ENCODE measurements around the gene HDAC4.

HDAC4 gene

GRCh38 chr2:239114119-239114581 is 286.7 kb downstream of the HDAC4 start:
- TF ChIP-seq ZBTB7A (IDR thresholded peaks at IDR 0.05; ENCODE audit: low read depth) (no peak), CEBPB (IDR thresholded peaks at IDR 0.05) (no peak), MAX (IDR thresholded peaks at IDR 0.05) (no peak), NFIC (IDR thresholded peaks at IDR 0.05) (no peak), REST (IDR thresholded peaks at IDR 0.05; ENCODE audit: low read depth) (no peak), YY1 (IDR thresholded peaks at IDR 0.05; ENCODE audit: low read depth) (no peak), RAD21 (IDR thresholded peaks at IDR 0.05; ENCODE audit: low read depth) (no peak), TEAD4 (IDR thresholded peaks at IDR 0.05) (no peak), EGR1 (IDR thresholded peaks at IDR 0.05) (no peak), CREB1 (IDR thresholded peaks at IDR 0.05; ENCODE audit: low read depth) (no peak), USF1 (IDR thresholded peaks at IDR 0.05) (no peak), TAF1 (IDR thresholded peaks at IDR 0.05; ENCODE audit: low read depth) (no peak), TCF12 (IDR thresholded peaks at IDR 0.05; ENCODE audit: low read depth) (no peak), FOXM1 (IDR thresholded peaks at IDR 0.05; ENCODE audit: borderline replicate concordance, low read depth) (no peak), EP300 (IDR thresholded peaks at IDR 0.05; ENCODE audit: borderline replicate concordance) (no peak)

- no peak for TF ChIP-seq TAF1 (IDR thresholded peaks at IDR 0.05; ENCODE audit: low read depth)
- no peak for TF ChIP-seq NFIC (IDR thresholded peaks at IDR 0.05)
- no peak for TF ChIP-seq EGR1 (IDR thresholded peaks at IDR 0.05)
- no peak for TF ChIP-seq YY1 (IDR thresholded peaks at IDR 0.05; ENCODE audit: low read depth)
- TF ChIP-seq TEAD4 (IDR thresholded peaks at IDR 0.05): no peak
- no peak for TF ChIP-seq RAD21 (IDR thresholded peaks at IDR 0.05; ENCODE audit: low read depth)
- TF ChIP-seq FOXM1 (IDR thresholded peaks at IDR 0.05; ENCODE audit: borderline replicate concordance, low read depth): no peak
- TF ChIP-seq CREB1 (IDR thresholded peaks at IDR 0.05; ENCODE audit: low read depth): no peak
- TF ChIP-seq USF1 (IDR thresholded peaks at IDR 0.05): no peak
- TF ChIP-seq REST (IDR thresholded peaks at IDR 0.05; ENCODE audit: low read depth): no peak
- no peak for TF ChIP-seq ZBTB7A (IDR thresholded peaks at IDR 0.05; ENCODE audit: low read depth)
- TF ChIP-seq CEBPB (IDR thresholded peaks at IDR 0.05): no peak
Observed at GRCh38 chr2:239113615-239114014, 287.2 kb downstream of the HDAC4 start.

- TF ChIP-seq CEBPB (IDR thresholded peaks at IDR 0.05): no peak
- TF ChIP-seq TEAD4 (IDR thresholded peaks at IDR 0.05): no peak
- no peak for TF ChIP-seq REST (IDR thresholded peaks at IDR 0.05; ENCODE audit: low read depth)
- no peak for TF ChIP-seq CREB1 (IDR thresholded peaks at IDR 0.05; ENCODE audit: low read depth)
- TF ChIP-seq EGR1 (IDR thresholded peaks at IDR 0.05): no peak
- TF ChIP-seq TAF1 (IDR thresholded peaks at IDR 0.05; ENCODE audit: low read depth): no peak
- no peak for TF ChIP-seq ZBTB7A (IDR thresholded peaks at IDR 0.05; ENCODE audit: low read depth)
- no peak for TF ChIP-seq TCF12 (IDR thresholded peaks at IDR 0.05; ENCODE audit: low read depth)
- no peak for TF ChIP-seq MAX (IDR thresholded peaks at IDR 0.05)
- no peak for TF ChIP-seq FOXM1 (IDR thresholded peaks at IDR 0.05; ENCODE audit: borderline replicate concordance, low read depth)
- no peak for TF ChIP-seq EP300 (IDR thresholded peaks at IDR 0.05; ENCODE audit: borderline replicate concordance)
Observed at GRCh38 chr2:239113171-239113570, 287.6 kb downstream of the HDAC4 start.

- TF ChIP-seq YY1 (IDR thresholded peaks at IDR 0.05; ENCODE audit: low read depth): no peak
- no peak for TF ChIP-seq CEBPB (IDR thresholded peaks at IDR 0.05)
- no peak for TF ChIP-seq FOXM1 (IDR thresholded peaks at IDR 0.05; ENCODE audit: borderline replicate concordance, low read depth)
- no peak for TF ChIP-seq TCF12 (IDR thresholded peaks at IDR 0.05; ENCODE audit: low read depth)
Observed at GRCh38 chr2:239112127-239112774, 288.6 kb downstream of the HDAC4 start.

Measured in Ishikawa (cell line).